Measurements from ENCODE around the gene LDLR.

DNA sequence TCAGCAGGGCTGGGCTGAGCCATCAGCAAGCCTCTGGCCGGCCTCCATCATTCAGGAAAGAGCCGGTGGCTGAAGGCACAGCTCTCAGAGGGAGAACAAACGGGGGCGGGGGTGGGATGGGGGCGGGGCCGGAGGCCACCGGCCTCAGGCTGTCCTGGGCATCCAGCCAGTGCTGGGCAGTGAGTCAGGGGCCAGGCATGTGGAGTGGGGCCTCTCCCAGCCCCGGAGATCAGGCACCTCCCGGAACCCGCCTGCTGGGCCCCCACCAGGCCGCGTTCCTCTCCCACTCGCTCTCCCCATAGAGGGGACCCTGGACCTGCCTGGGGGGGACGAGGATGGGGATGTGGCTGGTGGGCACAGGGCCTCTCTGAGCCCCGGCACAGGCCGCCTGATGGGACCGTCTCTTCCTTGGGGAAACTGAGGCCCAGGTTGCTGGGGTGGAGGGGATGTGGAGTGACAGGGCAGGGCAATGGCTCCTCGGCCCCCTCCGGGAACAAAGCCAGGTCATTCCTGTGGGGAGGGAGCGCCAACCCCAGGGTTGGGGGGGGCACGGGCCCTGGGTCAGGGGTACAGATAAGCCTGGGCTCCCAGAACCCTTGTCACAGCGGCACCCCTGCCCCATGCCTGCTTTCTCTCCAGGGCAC lies 53.4 kb downstream of the LDLR start:
- TF ChIP-seq POLR2AphosphoS5 (IDR thresholded peaks at IDR 0.05; ENCODE audit: low read depth, low read length): no peak
- no peak for TF ChIP-seq POLR2A (IDR thresholded peaks at IDR 0.05; ENCODE audit: low read depth, low read length)
- TF ChIP-seq TAF1 (IDR thresholded peaks at IDR 0.05; ENCODE audit: low read depth, low read length): no peak
- TF ChIP-seq POU2F2 (IDR thresholded peaks at IDR 0.05; ENCODE audit: low read depth, low read length): no peak
- no peak for TF ChIP-seq PAX5 (IDR thresholded peaks at IDR 0.05; ENCODE audit: insufficient read depth, low read length, severe bottlenecking)
- TF ChIP-seq SPI1 (IDR thresholded peaks at IDR 0.05; ENCODE audit: low read depth, low read length): no peak

Measured in GM12891 (cell line).